NCI-H1105 treated with DMSO at 0.1 percent for 48 hours (cell line): ENCODE measurements around the gene TMOD1.

Experiments used
- DNase-seq: peaks from one replicate; lab custom pipeline; 2025; lab: John Stamatoyannopoulos, UW

The TMOD1 gene

GRCh38 chr9:97518166-97518908 is 16.9 kb downstream of the TMOD1 start:
- DNase-seq, result no peak

- no peak for DNase-seq
Observed at GRCh38 chr9:97518909-97519307, 17.4 kb downstream of the TMOD1 start.

DNA sequence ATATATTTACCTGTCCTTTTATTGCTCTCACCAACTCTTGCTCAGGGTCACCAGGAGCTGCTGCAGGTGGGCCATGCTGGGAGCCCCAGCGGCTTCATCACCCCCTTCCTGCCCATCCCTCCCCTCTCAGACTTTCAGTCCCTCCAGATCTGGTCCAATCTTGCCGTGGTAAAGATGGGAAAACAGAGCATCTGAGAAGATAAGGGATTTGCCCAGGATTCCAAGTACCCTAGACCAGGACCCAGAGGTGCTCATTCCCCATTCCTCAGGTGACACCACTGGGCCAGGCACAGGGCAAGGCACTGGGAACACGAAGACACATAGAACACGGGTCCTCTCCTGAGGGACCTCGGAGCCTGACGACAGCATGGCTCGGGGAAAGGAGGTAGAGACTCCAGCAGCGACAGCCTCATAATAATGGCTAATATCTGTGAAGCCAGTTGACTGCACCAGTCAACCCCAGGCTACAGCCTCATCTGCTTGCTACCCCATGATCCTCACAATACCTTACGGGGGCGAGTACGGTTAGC is 18.0 kb downstream of the TMOD1 start:
- DNase-seq, result no peak

- no peak for DNase-seq
Observed at GRCh38 chr9:97521576-97522333, 20.3 kb downstream of the TMOD1 start.

DNA sequence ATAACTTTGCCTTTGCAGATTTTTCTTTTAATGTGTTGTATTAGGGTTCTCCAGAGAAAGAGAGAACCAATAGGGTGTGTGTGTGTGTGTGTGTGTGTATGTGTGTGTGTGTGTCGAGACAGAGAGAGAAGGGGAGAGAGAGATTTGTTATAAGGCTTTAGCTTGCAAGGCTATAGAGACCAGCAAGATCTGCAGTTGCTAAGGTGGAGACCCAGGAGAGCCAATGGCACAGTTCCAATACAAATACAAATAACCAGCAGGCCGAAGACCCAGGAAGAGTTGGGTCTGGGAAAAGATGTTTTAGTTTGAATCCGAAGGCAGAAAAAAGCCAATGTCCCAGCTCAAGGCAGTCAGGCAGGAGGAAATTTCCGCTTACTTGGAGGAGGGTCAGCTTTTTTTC is 23.0 kb downstream of the TMOD1 start:
- peak; percentile 18 for DNase-seq

DNA sequence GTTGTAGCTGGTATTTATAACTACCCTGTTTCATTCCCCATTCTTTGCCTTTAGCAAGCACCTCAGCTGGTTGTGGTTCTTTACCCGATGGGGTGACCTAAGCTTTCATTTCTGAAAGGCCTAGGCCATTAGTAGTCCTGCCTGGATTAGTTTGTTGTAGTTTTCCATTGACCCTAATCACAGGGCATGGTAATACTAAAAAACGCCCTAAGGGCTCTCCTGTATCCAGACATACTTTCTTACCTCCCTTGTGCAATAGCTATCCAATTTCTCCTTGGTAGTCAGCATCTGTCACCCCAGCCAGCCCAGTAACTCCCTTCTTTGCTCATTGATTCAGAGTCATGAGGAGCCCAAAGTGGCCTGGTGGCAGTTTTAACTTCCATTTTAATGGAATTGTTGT is 24.0 kb downstream of the TMOD1 start:
- DNase-seq, result no peak

DNA sequence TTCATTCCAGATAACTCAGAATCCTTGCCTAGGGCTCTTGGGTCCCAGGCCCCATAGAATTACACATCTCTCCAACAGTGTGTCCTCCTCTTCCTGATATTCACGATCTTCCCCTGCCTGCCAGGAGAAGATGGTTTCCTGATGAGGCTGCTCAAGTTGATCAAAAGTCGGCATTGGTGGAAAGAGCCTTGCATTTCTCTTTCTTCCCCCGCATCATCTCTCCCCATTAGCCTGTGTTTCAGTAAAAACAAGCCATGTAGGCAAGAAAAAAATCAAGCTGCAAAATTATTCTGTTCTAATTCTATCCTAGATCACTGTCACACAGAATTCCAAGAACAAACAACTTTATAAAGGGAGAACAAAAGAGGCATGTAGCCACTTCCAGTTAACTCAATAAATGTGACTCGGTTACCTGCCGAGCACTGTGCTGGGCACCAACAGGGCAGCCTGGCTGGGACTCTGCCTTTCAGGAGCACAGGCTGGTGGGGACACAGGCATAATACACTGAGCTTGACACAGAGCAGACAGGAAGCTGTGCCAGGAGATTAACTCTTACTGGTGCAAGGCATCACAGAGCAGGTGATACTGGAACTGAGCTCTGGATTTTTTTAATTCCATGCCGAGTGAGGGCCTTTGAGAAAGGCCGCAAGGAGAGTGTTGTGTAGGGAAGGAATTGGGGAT is 25.6 kb downstream of the TMOD1 start:
- no peak for DNase-seq

DNA sequence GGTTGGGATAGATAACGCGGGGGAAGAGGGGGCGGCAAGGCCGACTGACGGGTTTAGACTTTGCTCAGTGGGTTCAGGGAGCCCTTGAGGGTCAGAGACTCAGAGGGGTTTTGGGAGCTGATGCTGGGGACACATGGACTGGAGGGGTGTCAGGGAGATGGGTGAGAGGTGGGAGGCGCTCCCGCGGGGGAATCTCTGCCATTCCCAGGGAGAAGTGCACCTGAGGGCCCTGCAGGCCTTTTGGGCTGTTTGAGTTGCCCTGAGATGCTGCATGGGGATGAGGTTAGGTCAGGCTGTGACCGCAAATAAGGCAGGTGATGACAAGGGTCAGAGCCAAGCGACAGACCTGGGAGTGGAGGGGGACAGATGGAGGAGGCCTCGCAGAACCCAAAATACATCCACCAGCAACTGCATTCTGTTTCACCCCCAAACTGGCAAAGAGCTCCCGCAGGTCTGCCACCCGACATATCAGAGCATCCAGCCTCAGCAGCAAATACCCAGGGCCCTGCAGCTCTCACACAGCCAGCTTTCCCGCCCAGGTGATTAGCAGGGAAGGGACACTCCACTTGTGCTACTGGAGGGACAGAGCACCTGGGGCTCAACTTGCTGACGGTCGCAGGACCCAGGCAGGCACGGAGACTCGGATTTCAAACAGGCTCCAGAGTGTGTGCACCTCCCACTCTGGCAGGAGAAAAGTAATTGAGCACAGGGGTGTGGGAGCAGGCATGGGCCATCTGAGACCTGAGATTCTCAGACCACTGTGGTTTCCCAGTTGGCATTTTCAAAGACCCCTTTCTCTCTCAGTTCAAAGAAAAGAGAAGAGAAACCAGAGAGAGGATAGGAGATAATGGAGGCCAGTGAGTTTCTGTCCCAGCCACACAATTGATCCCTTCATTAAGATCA is 26.4 kb downstream of the TMOD1 start:
- no peak for DNase-seq

DNA sequence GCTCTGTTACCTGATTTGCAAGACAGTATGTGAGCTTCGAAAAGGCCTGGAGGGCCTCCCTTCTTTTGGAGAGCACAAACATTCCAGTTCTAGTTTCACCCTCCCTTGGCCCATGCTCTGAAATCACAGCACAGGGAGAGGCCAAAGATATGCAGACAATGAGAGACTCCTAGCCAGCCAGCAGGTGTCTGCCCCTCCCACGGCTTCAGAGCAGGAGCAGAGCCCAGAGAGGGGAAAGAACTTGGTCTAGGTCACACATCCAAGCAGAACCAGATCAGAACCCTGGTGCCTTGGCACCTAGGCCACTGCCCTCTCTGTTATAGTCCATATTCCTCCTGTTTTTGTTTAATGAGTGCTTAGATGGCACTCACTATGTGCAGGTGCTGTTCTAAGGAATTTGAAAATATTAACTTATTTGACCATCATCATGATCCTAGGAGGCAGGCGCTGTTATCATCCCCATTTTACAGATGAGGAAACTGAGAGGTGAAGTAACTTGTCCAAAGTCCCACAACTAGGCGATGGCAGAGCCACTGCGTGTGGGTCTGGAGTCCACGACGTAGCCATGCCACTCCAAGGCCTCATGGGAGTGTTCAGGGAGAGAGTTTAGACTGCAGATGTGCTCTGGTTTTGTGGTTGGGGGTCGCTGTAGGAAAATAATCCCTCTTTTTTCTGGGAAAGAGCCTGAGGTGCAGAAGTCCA is 27.2 kb downstream of the TMOD1 start:
- DNase-seq, result no peak

- no peak for DNase-seq
Observed at GRCh38 chr9:97529363-97530076, 28.1 kb downstream of the TMOD1 start.

DNA sequence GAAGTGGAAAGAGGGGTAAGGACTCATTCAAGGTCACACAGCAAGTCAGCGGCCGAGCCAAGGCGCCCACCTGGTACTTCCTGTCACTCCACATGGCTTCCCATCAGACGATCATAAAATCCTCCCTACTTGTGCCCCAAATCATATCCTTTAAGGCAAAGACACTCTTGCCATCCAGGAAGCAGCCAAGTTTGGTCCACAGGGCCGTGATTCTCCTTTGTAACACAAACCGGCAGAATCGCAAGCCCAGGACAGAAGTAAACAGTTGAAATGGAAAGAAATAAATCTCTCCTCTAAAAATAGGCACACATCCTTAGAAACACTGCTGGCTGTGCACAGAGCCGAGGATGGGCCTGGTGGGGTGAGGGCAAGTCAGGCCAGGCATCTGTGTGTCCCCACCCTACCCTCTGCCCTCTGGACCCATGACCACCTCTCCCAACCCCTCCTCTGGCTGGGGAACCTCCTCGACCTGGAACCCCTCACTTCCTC is 30.5 kb downstream of the TMOD1 start:
- DNase-seq, result no peak

DNA sequence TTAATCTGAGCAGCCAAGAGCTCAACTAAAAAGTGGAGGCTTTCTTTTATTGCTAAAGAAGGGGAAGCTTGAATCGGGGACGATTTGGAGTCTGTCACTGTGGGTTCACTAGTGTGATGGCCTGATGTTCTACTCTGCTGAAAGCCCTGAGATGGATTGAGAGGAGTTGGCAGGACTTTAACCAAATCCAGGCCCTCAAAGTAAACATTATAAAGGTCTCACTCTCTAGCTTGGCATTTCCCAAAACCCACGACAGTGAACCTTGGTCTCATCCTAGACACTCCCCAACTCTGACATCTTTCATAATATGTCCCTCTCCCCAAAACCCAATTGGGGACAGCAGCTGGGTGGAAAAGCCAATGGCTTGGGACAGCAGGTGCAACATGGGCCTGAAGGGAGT is 32.7 kb downstream of the TMOD1 start:
- DNase-seq, result no peak

- no peak for DNase-seq
Observed at GRCh38 chr9:97534961-97535594, 33.6 kb downstream of the TMOD1 start.

DNA sequence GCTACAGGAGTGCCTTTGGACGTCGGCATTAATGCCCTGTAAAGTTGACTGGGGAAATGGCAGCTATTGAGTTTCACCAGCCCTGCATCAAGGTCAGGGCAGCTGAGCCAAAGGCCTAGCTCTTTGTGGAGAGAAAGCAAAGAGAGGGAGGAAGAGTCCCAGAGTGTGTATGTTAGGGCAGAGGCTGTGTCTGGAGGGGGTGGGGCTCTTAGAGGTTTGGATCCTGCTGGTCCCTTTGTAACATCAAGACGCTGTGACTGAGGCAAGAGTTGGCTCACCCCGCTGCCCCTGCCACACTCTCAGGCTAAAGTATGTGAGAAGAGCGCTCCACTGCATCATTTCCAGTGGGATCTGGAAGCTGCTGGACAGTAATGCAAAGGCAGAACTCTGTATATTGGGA is 34.3 kb downstream of the TMOD1 start:
- no peak for DNase-seq

DNA sequence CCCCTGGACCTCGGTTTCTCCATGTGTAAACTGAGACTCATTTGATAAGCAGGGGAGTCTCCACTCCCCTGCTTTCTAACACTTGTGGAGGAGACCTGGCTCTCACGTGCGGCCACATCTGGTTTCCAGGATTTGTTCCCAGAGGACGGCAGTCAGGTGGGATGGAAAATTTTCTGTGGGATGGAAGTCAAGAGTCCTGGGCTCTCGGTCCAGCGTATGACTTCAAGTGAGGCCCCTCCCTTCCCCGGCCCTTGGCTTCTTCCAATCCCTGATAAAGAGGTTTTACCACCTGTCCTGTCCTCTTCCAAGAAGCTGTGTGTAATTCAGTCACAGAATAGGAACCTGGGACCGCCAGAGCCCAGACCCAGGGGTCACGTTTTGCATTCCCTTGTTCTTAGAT is 35.0 kb downstream of the TMOD1 start:
- no peak for DNase-seq

GRCh38 chr9:97543561-97543960 is 42.1 kb downstream of the TMOD1 start:
- DNase-seq, result no peak

DNA sequence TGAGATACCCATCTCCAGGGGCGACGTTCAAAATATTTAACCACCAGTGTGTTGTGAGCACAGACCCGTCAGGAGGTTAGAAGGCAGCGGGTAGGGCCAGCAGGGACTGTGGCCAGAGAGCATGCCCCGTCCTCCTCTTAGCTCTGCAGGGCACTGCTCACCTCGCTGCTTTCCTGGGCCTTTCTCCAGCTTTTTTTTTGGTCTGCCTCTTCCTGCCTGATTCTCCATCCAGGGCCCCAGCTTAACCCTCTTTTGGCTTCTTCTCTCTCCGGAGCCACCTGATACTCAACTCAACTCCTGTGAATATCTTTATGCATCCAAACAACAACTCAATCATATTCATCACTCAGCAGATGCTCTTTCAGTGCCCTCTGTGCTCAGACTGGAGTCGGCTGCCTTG is 44.0 kb downstream of the TMOD1 start:
- no peak for DNase-seq

GRCh38 chr9:97547098-97547829 is 45.8 kb downstream of the TMOD1 start:
- no peak for DNase-seq

DNA sequence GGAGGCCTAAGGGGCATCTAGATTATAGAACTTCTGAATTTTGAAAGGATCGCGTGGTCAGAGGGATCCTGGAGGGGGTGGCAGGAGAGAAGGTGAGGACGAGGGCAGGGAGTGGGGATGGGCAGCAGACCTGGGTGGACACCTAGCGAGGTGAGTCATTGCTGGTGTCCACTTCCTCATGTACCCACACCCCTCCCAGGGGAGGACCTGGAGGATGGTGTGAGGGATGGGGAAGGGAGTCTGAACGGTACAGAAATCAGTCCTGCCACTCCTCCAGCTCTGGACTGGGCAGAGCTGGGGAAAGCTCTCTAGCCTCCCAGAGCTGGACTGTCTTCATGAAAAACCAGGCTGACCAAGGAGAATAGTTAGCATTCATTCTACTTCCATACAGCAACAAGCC is 46.9 kb downstream of the TMOD1 start:
- no peak for DNase-seq
